Calu3 (cell line): ENCODE data around the gene CCR6. TPM values are rescaled to one million over a fixed set of nuclear protein-coding genes. Genes with fewer than 3 reads are reported as not detected.

Experiments used
- BruUV-seq: library from RNA; stranded (reverse); fragments of 400-500 nt; replicated peaks from 2 replicates; lab custom pipeline; 2021; lab: Mats Ljungman, UMichigan
- CTCF ChIA-PET: fragments of 300-600 bp; sonication (Branson Sonifier 250); formaldehyde crosslinking; loops from one replicate; lab custom pipeline; 2022; ENCODE audit warnings: antibody characterized with exemption; lab: Charles Lee
- DNase-seq: peaks from one replicate; pipeline ENCODE4 v3.0.0; 2022
- H3K27ac Mint-ChIP-seq: one replicate; pipeline ENCODE4 v1.8.0; 2022; ENCODE audit warnings: mixed read lengths; ENCODE audit not compliant: unreplicated experiment
- H3K27me3 Mint-ChIP-seq: one replicate; pipeline ENCODE4 v1.8.0; 2022; ENCODE audit warnings: mixed read lengths; ENCODE audit not compliant: unreplicated experiment
- H3K36me3 Mint-ChIP-seq: one replicate; pipeline ENCODE4 v1.8.0; 2022; ENCODE audit warnings: mild to moderate bottlenecking, moderate library complexity, mixed read lengths; ENCODE audit not compliant: insufficient read depth, unreplicated experiment
- H3K4me1 Mint-ChIP-seq: one replicate; pipeline ENCODE4 v1.8.0; 2022; ENCODE audit warnings: mild to moderate bottlenecking, low read depth, mixed read lengths; ENCODE audit not compliant: unreplicated experiment
- H3K4me3 Mint-ChIP-seq: one replicate; pipeline ENCODE4 v1.8.0; 2022; ENCODE audit warnings: mild to moderate bottlenecking, low read depth, moderate library complexity, mixed read lengths; ENCODE audit not compliant: unreplicated experiment
- H3K9me3 Mint-ChIP-seq: one replicate; pipeline ENCODE4 v1.8.0; 2022; ENCODE audit warnings: low read depth, mixed read lengths; ENCODE audit not compliant: unreplicated experiment
- CTCF ChIP-seq: fragments of 200-600 bp; IDR thresholded peaks from one replicate; pipeline ENCODE4 v1.8.0; 2022; ENCODE audit warnings: antibody characterized with exemption; ENCODE audit not compliant: unreplicated experiment
- intact Hi-C: fragments of 100-400 bp; cut with micrococcal nuclease; formaldehyde crosslinking; loops from one replicate; pipeline ENCODE4 v1.10.0; 2022; ENCODE audit not compliant: unreplicated experiment
- total RNA-seq: library from RNA; stranded (reverse); gene quantifications from 2 replicates; pipeline ENCODE4 v1.2.3, GENCODE V29; 2022

CCR6 gene
- total RNA-seq, 1 experiment from 2014 or later: not detected

- no peak for TF ChIP-seq CTCF
- no TSS peak for BruUV-seq
- H3K36me3 Mint-ChIP-seq: no peaks in the 10 kb centered on the region
- no peaks in the 10 kb centered on the region for H3K9me3 Mint-ChIP-seq
- no peak overlapping the region for H3K4me3 Mint-ChIP-seq
- H3K27me3 Mint-ChIP-seq: peaks cover 100% of the 10 kb centered on the region
- H3K27ac Mint-ChIP-seq: no peak overlapping the region
- peaks cover 5% of the 10 kb centered on the region for H3K4me1 Mint-ChIP-seq
- DNase-seq: no peak
- CTCF ChIA-PET: no interaction called here
- intact Hi-C loops: no loop called here
Observed at GRCh38 chr6:167113047-167113754, 9.7 kb upstream of the CCR6 start.

- no peak overlapping the region for H3K4me3 Mint-ChIP-seq
- H3K9me3 Mint-ChIP-seq: no peaks in the 10 kb centered on the region
- CTCF ChIA-PET: no interaction called here
- no peak overlapping the region for H3K27ac Mint-ChIP-seq
- H3K36me3 Mint-ChIP-seq: no peaks in the 10 kb centered on the region
- peaks cover 100% of the 10 kb centered on the region for H3K27me3 Mint-ChIP-seq
- H3K4me1 Mint-ChIP-seq: peaks cover 9% of the 10 kb centered on the region
- no TSS peak for BruUV-seq
- intact Hi-C loops: no loop called here
- DNase-seq: no peak
- TF ChIP-seq CTCF: no peak
Observed at GRCh38 chr6:167113935-167114910, 8.7 kb upstream of the CCR6 start.

- peaks cover 9% of the 10 kb centered on the region for H3K4me1 Mint-ChIP-seq
- H3K27ac Mint-ChIP-seq: no peak overlapping the region
- H3K27me3 Mint-ChIP-seq: peaks cover 95% of the 10 kb centered on the region
- TF ChIP-seq CTCF: no peak
- intact Hi-C loops: no loop called here
- CTCF ChIA-PET: no interaction called here
- no peak for DNase-seq
- H3K9me3 Mint-ChIP-seq: no peaks in the 10 kb centered on the region
- BruUV-seq: no TSS peak
- H3K36me3 Mint-ChIP-seq: no peaks in the 10 kb centered on the region
- no peak overlapping the region for H3K4me3 Mint-ChIP-seq
Observed at GRCh38 chr6:167115054-167115453, 7.8 kb upstream of the CCR6 start.

GRCh38 chr6:167116109-167116837 lies 6.6 kb upstream of the CCR6 start:
- no TSS peak for BruUV-seq
- peaks cover 89% of the 10 kb centered on the region for H3K27me3 Mint-ChIP-seq
- H3K4me3 Mint-ChIP-seq: no peak overlapping the region
- CTCF ChIA-PET: no interaction called here
- TF ChIP-seq CTCF: no peak
- no peak overlapping the region for H3K27ac Mint-ChIP-seq
- no peaks in the 10 kb centered on the region for H3K36me3 Mint-ChIP-seq
- peaks cover 9% of the 10 kb centered on the region for H3K4me1 Mint-ChIP-seq
- intact Hi-C loops: no loop called here
- no peak for DNase-seq
- H3K9me3 Mint-ChIP-seq: no peaks in the 10 kb centered on the region
